Osteocyte (in vitro differentiated cells): ENCODE results near the gene BMPR1B. TPM values are rescaled to one million over a fixed set of nuclear protein-coding genes. Genes with fewer than 3 reads are reported as not detected.

Experiments used
- DNase-seq: peaks from one replicate; pipeline ENCODE4 v3.0.0; 2021; ENCODE audit warnings: mixed read lengths; ENCODE audit not compliant: unreplicated experiment; ENCODE audit errors: extremely low spot score
- H3K27ac Mint-ChIP-seq: one replicate; pipeline ENCODE4 v1.8.0; 2021; ENCODE audit warnings: mild to moderate bottlenecking, mixed read lengths; ENCODE audit not compliant: unreplicated experiment
- H3K27me3 Mint-ChIP-seq: one replicate; pipeline ENCODE4 v1.8.0; 2021; ENCODE audit warnings: mixed read lengths; ENCODE audit not compliant: unreplicated experiment
- H3K36me3 Mint-ChIP-seq: one replicate; pipeline ENCODE4 v1.8.0; 2021; ENCODE audit warnings: mixed read lengths; ENCODE audit not compliant: unreplicated experiment
- H3K4me1 Mint-ChIP-seq: one replicate; pipeline ENCODE4 v1.8.0; 2021; ENCODE audit warnings: mixed read lengths; ENCODE audit not compliant: unreplicated experiment
- H3K4me3 Mint-ChIP-seq: one replicate; pipeline ENCODE4 v1.8.0; 2021; ENCODE audit warnings: mild to moderate bottlenecking, moderate library complexity, mixed read lengths; ENCODE audit not compliant: unreplicated experiment
- H3K9me3 Mint-ChIP-seq: one replicate; pipeline ENCODE4 v1.8.0; 2021; ENCODE audit warnings: mixed read lengths; ENCODE audit not compliant: unreplicated experiment
- total RNA-seq: library from RNA; stranded (reverse); gene quantifications from 2 replicates; pipeline ENCODE4 v1.2.1, GENCODE V29; 2021
- TF ChIP-seq, protein P1 (sequence below): fragments of 200-600 bp; sonication (generic); IDR thresholded peaks from 2 replicates; pipeline ENCODE4 v1.5.0; 2021; ENCODE audit warnings: antibody characterized with exemption, mild to moderate bottlenecking, moderate library complexity

Gene BMPR1B
- total RNA-seq, 1 donor from 2014 or later: 1.5 TPM

GRCh38 chr4:94744850-94745249 lies 12.9 kb upstream of the BMPR1B start:
- DNase-seq: no peak
- Mint-ChIP-seq H3K4me3 (no peak overlapping the region), H3K4me1 (no peaks in the 10 kb centered on the region), H3K9me3 (no peaks in the 10 kb centered on the region), H3K27ac (no peak overlapping the region), H3K36me3 (no peaks in the 10 kb centered on the region), H3K27me3 (peaks cover 8% of the 10 kb centered on the region)
- TF ChIP-seq, protein P1, sequence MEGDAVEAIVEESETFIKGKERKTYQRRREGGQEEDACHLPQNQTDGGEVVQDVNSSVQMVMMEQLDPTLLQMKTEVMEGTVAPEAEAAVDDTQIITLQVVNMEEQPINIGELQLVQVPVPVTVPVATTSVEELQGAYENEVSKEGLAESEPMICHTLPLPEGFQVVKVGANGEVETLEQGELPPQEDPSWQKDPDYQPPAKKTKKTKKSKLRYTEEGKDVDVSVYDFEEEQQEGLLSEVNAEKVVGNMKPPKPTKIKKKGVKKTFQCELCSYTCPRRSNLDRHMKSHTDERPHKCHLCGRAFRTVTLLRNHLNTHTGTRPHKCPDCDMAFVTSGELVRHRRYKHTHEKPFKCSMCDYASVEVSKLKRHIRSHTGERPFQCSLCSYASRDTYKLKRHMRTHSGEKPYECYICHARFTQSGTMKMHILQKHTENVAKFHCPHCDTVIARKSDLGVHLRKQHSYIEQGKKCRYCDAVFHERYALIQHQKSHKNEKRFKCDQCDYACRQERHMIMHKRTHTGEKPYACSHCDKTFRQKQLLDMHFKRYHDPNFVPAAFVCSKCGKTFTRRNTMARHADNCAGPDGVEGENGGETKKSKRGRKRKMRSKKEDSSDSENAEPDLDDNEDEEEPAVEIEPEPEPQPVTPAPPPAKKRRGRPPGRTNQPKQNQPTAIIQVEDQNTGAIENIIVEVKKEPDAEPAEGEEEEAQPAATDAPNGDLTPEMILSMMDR: no peak

DNA sequence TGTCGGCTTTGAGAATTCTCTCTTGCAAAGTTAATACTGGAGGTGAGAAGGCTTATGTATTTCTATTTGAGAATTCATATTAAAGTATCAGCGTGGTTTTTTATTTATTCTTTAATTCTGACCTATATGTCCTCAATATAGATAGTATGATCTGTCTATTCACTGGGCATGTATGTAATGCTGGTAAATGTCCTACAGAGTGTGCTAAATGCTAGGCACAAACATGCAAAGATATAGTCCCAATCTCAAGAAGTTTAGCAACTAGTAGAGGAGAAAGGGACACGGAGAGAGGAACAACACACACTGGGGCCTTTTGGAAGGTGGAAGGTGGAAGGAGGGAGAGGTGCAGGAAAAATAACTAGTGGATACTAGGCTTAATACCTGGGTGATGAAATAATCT lies 11.0 kb upstream of the BMPR1B start:
- Mint-ChIP-seq H3K27ac (no peak overlapping the region), H3K9me3 (no peaks in the 10 kb centered on the region), H3K36me3 (no peaks in the 10 kb centered on the region), H3K27me3 (peaks cover 13% of the 10 kb centered on the region), H3K4me1 (no peaks in the 10 kb centered on the region), H3K4me3 (no peak overlapping the region)
- no peak for DNase-seq
- TF ChIP-seq, protein P1: no peak

DNA sequence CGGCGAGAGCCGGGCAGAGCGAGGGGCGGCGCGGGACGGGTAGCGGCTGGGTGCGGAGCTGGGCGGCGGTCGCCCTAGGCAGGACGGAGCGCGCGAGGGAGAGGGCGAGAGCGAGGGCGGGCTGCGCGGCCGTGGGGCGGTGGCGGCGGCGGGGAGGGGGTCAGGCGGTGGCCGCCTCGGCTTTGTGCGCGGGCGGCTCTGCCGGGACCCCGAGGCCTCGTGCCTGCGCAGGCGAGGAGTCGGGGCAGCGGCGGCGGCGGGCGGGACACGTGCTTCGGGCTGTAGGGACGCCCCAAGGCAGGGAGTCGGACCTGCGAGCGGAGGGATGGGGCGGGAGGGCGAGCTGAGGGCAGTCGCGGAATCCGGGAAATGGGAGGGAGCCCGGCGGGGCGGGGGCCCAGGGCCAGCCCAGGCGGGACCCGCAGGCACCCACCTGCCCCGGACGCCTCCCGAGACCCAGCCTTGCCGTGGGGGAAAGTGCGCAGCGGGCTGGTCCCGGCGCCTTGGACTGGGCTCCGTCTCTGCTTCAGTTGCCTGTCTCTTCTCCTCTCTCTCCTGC lies 465 bp downstream of the BMPR1B start:
- peak; percentile 86 for DNase-seq
- Mint-ChIP-seq H3K4me3 (peak overlapping the region; percentile 86), H3K4me1 (peaks cover 19% of the 10 kb centered on the region), H3K27me3 (peaks cover 37% of the 10 kb centered on the region), H3K9me3 (no peaks in the 10 kb centered on the region), H3K36me3 (no peaks in the 10 kb centered on the region), H3K27ac (peak overlapping the region; percentile 43)
- TF ChIP-seq, protein P1: no peak

GRCh38 chr4:94758700-94759399 lies 1.1 kb downstream of the BMPR1B start:
- Mint-ChIP-seq H3K36me3 (no peaks in the 10 kb centered on the region), H3K9me3 (no peaks in the 10 kb centered on the region), H3K27ac (peak overlapping the region; percentile 43), H3K4me1 (peaks cover 19% of the 10 kb centered on the region), H3K4me3 (peak overlapping the region; percentile 86), H3K27me3 (peaks cover 34% of the 10 kb centered on the region)
- TF ChIP-seq, protein P1: no peak
- no peak for DNase-seq

DNA sequence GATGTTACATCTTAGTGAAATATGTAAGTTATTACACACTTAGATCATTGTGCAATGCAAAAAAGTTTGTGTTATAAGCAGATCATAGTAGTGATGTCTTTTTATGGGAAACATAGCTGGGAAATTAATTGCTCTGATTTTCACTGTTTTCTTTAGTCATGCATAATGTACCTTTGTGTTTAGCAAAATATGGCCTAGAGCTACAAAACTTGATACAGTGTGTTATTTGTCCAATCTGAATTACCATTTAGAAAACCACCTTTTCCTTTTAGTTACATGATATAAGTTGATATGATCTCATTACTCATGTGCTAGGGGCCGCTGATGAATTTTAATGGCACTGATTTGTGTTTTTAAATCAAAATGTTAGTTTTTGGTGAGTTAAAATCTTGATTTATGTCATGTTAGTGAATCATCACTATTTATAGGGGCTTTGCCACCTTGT lies 2.0 kb downstream of the BMPR1B start:
- H3K27ac Mint-ChIP-seq: no peak overlapping the region
- H3K27me3 Mint-ChIP-seq: peaks cover 33% of the 10 kb centered on the region
- TF ChIP-seq, protein P1: no peak
- H3K9me3 Mint-ChIP-seq: no peaks in the 10 kb centered on the region
- H3K4me3 Mint-ChIP-seq: peak overlapping the region; percentile 86
- H3K4me1 Mint-ChIP-seq: peaks cover 19% of the 10 kb centered on the region
- no peak for DNase-seq
- no peaks in the 10 kb centered on the region for H3K36me3 Mint-ChIP-seq
